ENCODE measurements around the gene MAT2A. TPM values are rescaled to one million over a fixed set of nuclear protein-coding genes. Genes with fewer than 3 reads are reported as not detected.
A peak's percentile ranks its signal among the peaks of the same experiment; 100 is the strongest.

The MAT2A gene
- total and polyA plus RNA-seq, 9 of the 15 experiments (the other 6 are each of a cell fraction or from before 2014, with no cell fraction given): 130 to 1,027 (median 240) TPM

- Histone ChIP-seq H3K4me1 (replicated peaks in 1 of 2; ENCODE audit: control insufficient read depth in 2 of 2, insufficient read depth in 2 of 2, low read length in 2 of 2) (peaks cover 3 to 9% of the 10 kb centered on the region in 2 experiments; a peak in 4 of 5 replicates), H3K27me3 (ENCODE audit: control insufficient read depth in 2 of 2, insufficient read depth in 2 of 2, low read length in 2 of 2) (no peaks in the 10 kb centered on the region), H3K79me2 (ENCODE audit: control insufficient read depth, insufficient read depth, low read length) (peaks cover 33% of the 10 kb centered on the region), H3K9ac (ENCODE audit: insufficient read depth in 1 of 2, low read depth in 2 of 2, low read length in 2 of 2) (no peak overlapping the region), H3K4me2 (ENCODE audit: insufficient read depth, low read length) (no peak overlapping the region), H3K4me3 (no peak overlapping the region), H3K27ac (ENCODE audit: extremely low read depth, low read depth, low read length) (no peak overlapping the region), H2AFZ (ENCODE audit: low read depth, low read length) (no peak overlapping the region), H4K20me1 (replicated peaks; ENCODE audit: control insufficient read depth, insufficient read depth, low read length) (peaks cover 4% of the 10 kb centered on the region), H3K9me3 (replicated peaks; ENCODE audit: control insufficient read depth, insufficient read depth, low read depth, low read length) (no peaks in the 10 kb centered on the region), H3K9me1 (ENCODE audit: control insufficient read depth, insufficient read depth, low read length) (no peaks in the 10 kb centered on the region), H3K36me3 (ENCODE audit: control insufficient read depth, insufficient read depth, low read length) (peaks cover 5% of the 10 kb centered on the region)
- ChIA-PET POLR2A (interaction anchor here (0.6 to 24.3 kb wide), 7 partner anchors 10 to 116 kb away, joined by 3 to 1576 read pairs (median 4); partner anchors contain the start of genes CAPG and SH2D6), CTCF (ENCODE audit: low intra/inter-chr PET ratio) (no interaction called here)
- ATAC-seq: no peak
- intact Hi-C loops (cut with micrococcal nuclease): loop anchor here (5.0 kb wide), 1 partner anchor 98 kb away; no protein-coding TSS in a partner anchor
- WGBS (ENCODE audit: insufficient coverage, low coverage, missing lambda C conversion rate): 32% methylated on average over 3 of the region's 3 CpGs
- BruUV-seq (replicated peaks): no TSS peak
- FAIRE-seq: no peak
- in situ Hi-C loops (cut with MboI): no loop called here
- no peak for TF ChIP-seq ZNF124 (CRISPR knock-in tag; IDR thresholded peaks at IDR 0.05)
- TF ChIP-seq RBFOX2 (IDR thresholded peaks at IDR 0.05; ENCODE audit: low read depth, low read length): 0 out of 2 replicates have a peak, but pooled peaks have one; percentile 22
- no peak for TF ChIP-seq ZNF740 (CRISPR knock-in tag; IDR thresholded peaks at IDR 0.05)
- TF ChIP-seq ZNF740 (tag; IDR thresholded peaks at IDR 0.05): no peak
- no peak for TF ChIP-seq CXXC5 (CRISPR knock-in tag; IDR thresholded peaks at IDR 0.05)
- TF ChIP-seq GMEB1 (CRISPR knock-in tag; IDR thresholded peaks at IDR 0.05): no peak
- TF ChIP-seq NR3C1 (CRISPR knock-in tag; IDR thresholded peaks at IDR 0.05): no peak
- TF ChIP-seq ZNF707 (CRISPR knock-in tag; conservative IDR thresholded peaks at IDR 0.05): no peak
- no peak for DNase-seq (ENCODE audit: extremely low read depth in 1 of 4, low spot score in 3 of 4)
Measured at GRCh38 chr2:85534881-85535280, 4.1 kb upstream of the MAT2A start.

Data from K562 (cell line).